ENCODE measurements around the gene TSR3.
A peak's percentile ranks its signal among the peaks of the same experiment; 100 is the strongest.

The TSR3 gene

GRCh38 chr16:1308036-1308976 is 43.4 kb downstream of the TSR3 start:
- DNase-seq (ENCODE audit: low read depth) = no peak

- DNase-seq (ENCODE audit: low read depth) = no peak
These were observed 45.3 kb downstream of the TSR3 start for GRCh38 chr16:1306334-1306733.

GRCh38 chr16:1305823-1306222 is 45.9 kb downstream of the TSR3 start:
- DNase-seq (ENCODE audit: low read depth) = no peak

GRCh38 chr16:1301562-1301961 is 50.1 kb downstream of the TSR3 start:
- no peak for DNase-seq (ENCODE audit: low read depth)

- peak; percentile 59 for DNase-seq (ENCODE audit: low read depth)
These were observed 50.8 kb downstream of the TSR3 start for GRCh38 chr16:1300664-1301476.

GRCh38 chr16:1299868-1300203 is 51.8 kb downstream of the TSR3 start:
- no peak for DNase-seq (ENCODE audit: low read depth)
